CD4-positive, alpha-beta memory T cell (primary cell): Measurements from ENCODE around the gene ZCCHC3. TPM values are rescaled to one million over a fixed set of nuclear protein-coding genes. Genes with fewer than 3 reads are reported as not detected.
"Not testable (repeated sequence)": the region's sequence is repeated elsewhere in the genome, so short reads cannot be mapped to it uniquely, and the experiment has no call there.

Experiments
- CTCF ChIA-PET: fragments of 350-600 bp; sonication (Branson Sonifier 250); formaldehyde crosslinking; loops from one replicate; lab custom pipeline; 2021; ENCODE audit warnings: inconsistent platforms; ENCODE audit not compliant: partially characterized antibody; lab: Charles Lee
- POLR2A ChIA-PET: fragments of 350-600 bp; sonication (Branson Sonifier 250); formaldehyde crosslinking; loops from one replicate; lab custom pipeline; 2021; ENCODE audit not compliant: partially characterized antibody; lab: Charles Lee
- DNase-seq, 5 donors: peaks; one replicate each; pipeline versions ENCODE4 v3.0.0 to v3.0.0-alpha.2; 2020 to 2022; ENCODE audit warnings: mixed read lengths in 1 of 5
- H3K27ac ChIP-seq: one replicate; pipeline ENCODE4 v1.7.0; 2013; ENCODE audit warnings: low read depth, low read length
- H3K27me3 ChIP-seq: 2 replicates; pipeline ENCODE4 v1.7.0; 2013; ENCODE audit warnings: mild to moderate bottlenecking, low read length, moderate library complexity; ENCODE audit not compliant: insufficient read depth
- H3K36me3 ChIP-seq: 2 replicates; pipeline ENCODE4 v1.7.0; 2013; ENCODE audit warnings: mild to moderate bottlenecking, low read length, moderate library complexity; ENCODE audit not compliant: insufficient read depth
- H3K4me1 ChIP-seq: 2 replicates; pipeline ENCODE4 v1.7.0; 2013; ENCODE audit warnings: mild to moderate bottlenecking, low read length, moderate library complexity; ENCODE audit not compliant: insufficient read depth
- H3K4me3 ChIP-seq, 2 donors: one replicate each; pipeline ENCODE4 v1.7.0; 2013; ENCODE audit warnings: low read length in 2 of 2, mild to moderate bottlenecking in 1 of 2
- H3K9me3 ChIP-seq, 2 donors: one replicate each; pipeline ENCODE4 v1.7.0; 2013; ENCODE audit warnings: low read length in 2 of 2, control low read depth in 1 of 2; ENCODE audit not compliant: control insufficient read depth in 1 of 2
- H3K27ac Mint-ChIP-seq, 7 donors: one replicate each; pipeline ENCODE4 v1.8.0; 2020 to 2021; ENCODE audit warnings: mixed read lengths in 7 of 7, mild to moderate bottlenecking in 6 of 7, inconsistent platforms in 3 of 7, moderate library complexity in 3 of 7
- H3K27me3 Mint-ChIP-seq, 2 donors: one replicate each; pipeline ENCODE4 v1.8.0; 2020 to 2021; ENCODE audit warnings: mixed read lengths in 2 of 2
- H3K36me3 Mint-ChIP-seq, 2 donors: one replicate each; pipeline ENCODE4 v1.8.0; 2020 to 2021; ENCODE audit warnings: mixed read lengths in 2 of 2, inconsistent platforms in 1 of 2, mild to moderate bottlenecking in 1 of 2
- H3K4me1 Mint-ChIP-seq, 4 donors: one replicate each; pipeline ENCODE4 v1.8.0; 2020 to 2021; ENCODE audit warnings: mixed read lengths in 4 of 4, mild to moderate bottlenecking in 1 of 4
- H3K4me3 Mint-ChIP-seq, 8 donors: one replicate each; pipeline ENCODE4 v1.8.0; 2020 to 2021; ENCODE audit warnings: mixed read lengths in 8 of 8, mild to moderate bottlenecking in 7 of 8, moderate library complexity in 6 of 8, inconsistent platforms in 3 of 8
- H3K9me3 Mint-ChIP-seq, 8 donors: one replicate each; pipeline ENCODE4 v1.8.0; 2020 to 2021; ENCODE audit warnings: mixed read lengths in 8 of 8, mild to moderate bottlenecking in 5 of 8, inconsistent platforms in 3 of 8, moderate library complexity in 1 of 8
- intact Hi-C: fragments of 100-400 bp; cut with micrococcal nuclease; formaldehyde crosslinking; loops from one replicate; pipeline ENCODE4 v1.15.1; 2023
- polyA plus RNA-seq, 2 donors: library from polyadenylated mRNA; unstranded; fragments of 300-500 nt; fragmentation: Illumina TruSeq; gene quantifications; one replicate each; pipeline ENCODE4 v1.2.3, GENCODE V29; 2021
- total RNA-seq, 2 experiments: library from RNA; stranded (reverse); gene quantifications; one replicate each; pipeline ENCODE4 v1.2.3, GENCODE V29; 2021

Gene ZCCHC3
- total RNA-seq = 10 to 100 TPM; 27.9 to 29.8 TPM
- 10 to 100 TPM in 1 of 2 donors, 1 to 10 TPM in 1; 5.8 to 12.2 TPM for polyA plus RNA-seq

- peak; percentile 83 to 84 (median 83) for DNase-seq
- Histone ChIP-seq H3K9me3 (no peaks in the 10 kb centered on the region), H3K27me3 (no peaks in the 10 kb centered on the region), H3K4me1 (peaks cover 33% of the 10 kb centered on the region), H3K4me3 (peak within 1 kb of the TSS; percentile 67 to 94), H3K27ac (peak within 1 kb of the TSS; percentile 85), H3K36me3 (no peaks in the 10 kb centered on the region)
- ChIA-PET POLR2A (interaction anchor here (1.1 to 5.4 kb wide), 10 partner anchors 9 to 246 kb away, joined by 3 to 112 read pairs (median 6); partner anchors contain the start of genes CSNK2A1, DEFB129, SOX12 and TBC1D20), CTCF (interaction anchor here (0.8 to 3.8 kb wide), 3 partner anchors 28 to 33 kb away, joined by 5 to 18 read pairs (median 12); partner anchors contain the start of gene SOX12)
- intact Hi-C loops = loop anchor here (1.0 to 5.0 kb wide), 2 partner anchors 28 to 245 kb away; partner anchors contain the start of genes CSNK2A1 and SOX12
- no peaks in the 10 kb centered on the region for H3K9me3 Mint-ChIP-seq
- peak within 1 kb of the TSS; percentile 98 to 100 (median 99) for H3K4me3 Mint-ChIP-seq
- H3K4me1 Mint-ChIP-seq = peaks cover 30 to 56% (median 37%) of the 10 kb centered on the region in 4 donors
- no peaks in the 10 kb centered on the region for H3K27me3 Mint-ChIP-seq
- peaks cover 3 to 25% of the 10 kb centered on the region in 2 donors for H3K36me3 Mint-ChIP-seq
- peak within 1 kb of the TSS; percentile 97 to 99 (median 99) for H3K27ac Mint-ChIP-seq
Measured at GRCh38 chr20:297098-297924, at the start of gene ZCCHC3. TSS of gene ZCCHC3 (plus strand) at chr20:297570. CDS start at chr20:297587, 17 bp downstream.

GRCh38 chr20:251354-251753 is 46.0 kb upstream of the ZCCHC3 start:
- intact Hi-C loops = no loop called here
- Histone ChIP-seq H3K36me3 (no peaks in the 10 kb centered on the region), H3K27me3 (no peaks in the 10 kb centered on the region), H3K4me1 (no peaks in the 10 kb centered on the region), H3K4me3 (no peak overlapping the region), H3K9me3 (no peaks in the 10 kb centered on the region), H3K27ac (no peak overlapping the region)
- CTCF ChIA-PET = no interaction called here
- Mint-ChIP-seq H3K4me1 (peaks cover 6 to 9% (median 8%) of the 10 kb centered on the region in 4 donors), H3K36me3 (no peaks in the 10 kb centered on the region), H3K9me3 (peaks cover 0 to 2% (median 0%) of the 10 kb centered on the region in 8 donors), H3K27ac (peak overlapping the region in 1 of 7 donors; percentile 7), H3K27me3 (no peaks in the 10 kb centered on the region), H3K4me3 (no peak overlapping the region)
- no peak for DNase-seq
- POLR2A ChIA-PET = no interaction called here

GRCh38 chr20:252801-253200 is 44.6 kb upstream of the ZCCHC3 start:
- no peak overlapping the region for H3K27ac ChIP-seq
- ChIA-PET CTCF (interaction anchor here (1.1 to 1.4 kb wide), 2 partner anchors 13 to 78 kb away, joined by 3 read pairs; no protein-coding TSS in a partner anchor), POLR2A (no interaction called here)
- H3K27ac Mint-ChIP-seq = no peak overlapping the region
- H3K9me3 ChIP-seq = no peaks in the 10 kb centered on the region
- H3K4me1 Mint-ChIP-seq = peaks cover 6 to 9% (median 8%) of the 10 kb centered on the region in 4 donors
- H3K36me3 Mint-ChIP-seq = no peaks in the 10 kb centered on the region
- H3K36me3 ChIP-seq = no peaks in the 10 kb centered on the region
- no peaks in the 10 kb centered on the region for H3K27me3 Mint-ChIP-seq
- H3K27me3 ChIP-seq = no peaks in the 10 kb centered on the region
- no peak for DNase-seq
- intact Hi-C loops = no loop called here
- H3K4me3 Mint-ChIP-seq = no peak overlapping the region
- H3K9me3 Mint-ChIP-seq = no peaks in the 10 kb centered on the region
- no peak overlapping the region for H3K4me3 ChIP-seq
- H3K4me1 ChIP-seq = no peaks in the 10 kb centered on the region

- intact Hi-C loops, H3K27me3 Mint-ChIP-seq, POLR2A ChIA-PET, H3K36me3 ChIP-seq, DNase-seq, H3K4me3 ChIP-seq, H3K27me3 ChIP-seq, H3K4me3 Mint-ChIP-seq, H3K9me3 Mint-ChIP-seq, H3K27ac ChIP-seq, H3K36me3 Mint-ChIP-seq, H3K4me1 ChIP-seq, H3K9me3 ChIP-seq: not testable (repeated sequence)
- CTCF ChIA-PET = interaction anchor here (1.4 kb wide), 1 partner anchor 13 kb away, joined by 3 read pairs; no protein-coding TSS in a partner anchor
- Mint-ChIP-seq H3K27ac (peak overlapping the region in 1 of 7 donors; percentile 74), H3K4me1 (peaks cover 6 to 14% (median 10%) of the 10 kb centered on the region in 4 donors)
Measured at GRCh38 chr20:253447-253846, 43.9 kb upstream of the ZCCHC3 start.

- H3K4me3 Mint-ChIP-seq = peak within 1 kb of the TSS in 1 of 8 donors; percentile 21
Measured at GRCh38 chr20:257419-257818, 40.0 kb upstream of the ZCCHC3 start, which contains the start of gene DEFB132. TSS of gene DEFB132 (plus strand) at chr20:257724. CDS start at chr20:257779, 55 bp downstream.

GRCh38 chr20:258269-258858 is 39.0 kb upstream of the ZCCHC3 start:
- H3K9me3 Mint-ChIP-seq = no peaks in the 10 kb centered on the region
- peaks cover 0 to 15% of the 10 kb centered on the region in 2 donors for H3K27me3 Mint-ChIP-seq
- intact Hi-C loops = no loop called here
- peak overlapping the region in 1 of 8 donors; percentile 21 for H3K4me3 Mint-ChIP-seq
- ChIA-PET POLR2A (interaction anchor here (0.9 to 1.0 kb wide), 2 partner anchors 8 to 72 kb away, joined by 3 read pairs; no protein-coding TSS in a partner anchor), CTCF (interaction anchor here (0.7 to 3.1 kb wide), 6 partner anchors 8 to 72 kb away, joined by 3 to 35 read pairs (median 4); no protein-coding TSS in a partner anchor)
- H3K27ac ChIP-seq = no peak overlapping the region
- no peaks in the 10 kb centered on the region for H3K36me3 ChIP-seq
- H3K27me3 ChIP-seq = no peaks in the 10 kb centered on the region
- no peaks in the 10 kb centered on the region for H3K4me1 ChIP-seq
- no peak for DNase-seq
- no peaks in the 10 kb centered on the region for H3K36me3 Mint-ChIP-seq
- H3K27ac Mint-ChIP-seq = no peak overlapping the region
- H3K9me3 ChIP-seq = no peaks in the 10 kb centered on the region
- peaks cover 0 to 14% (median 8%) of the 10 kb centered on the region in 4 donors for H3K4me1 Mint-ChIP-seq
- H3K4me3 ChIP-seq = no peak overlapping the region

More at GRCh38 chr20:257419-257818, 40.0 kb upstream of the ZCCHC3 start, which contains the start of gene DEFB132:
- Mint-ChIP-seq H3K36me3 (no peaks in the 10 kb centered on the region), H3K9me3 (no peaks in the 10 kb centered on the region), H3K27me3 (peaks cover 0 to 9% of the 10 kb centered on the region in 2 donors), H3K27ac (peak within 1 kb of the TSS in 1 of 7 donors; percentile 25), H3K4me1 (peaks cover 0 to 14% (median 8%) of the 10 kb centered on the region in 4 donors)
- ChIA-PET POLR2A (interaction anchor here (0.9 kb wide), 1 partner anchor 9 kb away, joined by 3 read pairs; no protein-coding TSS in a partner anchor), CTCF (interaction anchor here (2.7 to 3.1 kb wide), 2 partner anchors 10 to 73 kb away, joined by 26 to 35 read pairs; no protein-coding TSS in a partner anchor)
- no peak for DNase-seq
- H3K27me3 ChIP-seq = no peaks in the 10 kb centered on the region
- H3K36me3 ChIP-seq = no peaks in the 10 kb centered on the region
- H3K4me3 ChIP-seq = no peak within 1 kb of the TSS
- no peak within 1 kb of the TSS for H3K27ac ChIP-seq
- intact Hi-C loops = no loop called here
- H3K9me3 ChIP-seq = no peaks in the 10 kb centered on the region
- H3K4me1 ChIP-seq = no peaks in the 10 kb centered on the region
